KBM-7 (cell line): Measurements from ENCODE around the gene FRMD5.
"Not testable (repeated sequence)": the region's sequence is repeated elsewhere in the genome, so short reads cannot be mapped to it uniquely, and the experiment has no call there.

ENCODE experiments used
- DNase-seq: peaks from one replicate; pipeline ENCODE4 v3.0.0-alpha.2; 2015
- in situ Hi-C: fragments of 300-500 bp; cut with MboI; formaldehyde crosslinking; loops from 2 replicates; pipeline ENCODE4 v1.14.3; 2020; ENCODE audit warnings: low sequenced_read_pairs, low pct_unique_long_range_greater_than_20kb, mixed read lengths

Gene FRMD5

DNA sequence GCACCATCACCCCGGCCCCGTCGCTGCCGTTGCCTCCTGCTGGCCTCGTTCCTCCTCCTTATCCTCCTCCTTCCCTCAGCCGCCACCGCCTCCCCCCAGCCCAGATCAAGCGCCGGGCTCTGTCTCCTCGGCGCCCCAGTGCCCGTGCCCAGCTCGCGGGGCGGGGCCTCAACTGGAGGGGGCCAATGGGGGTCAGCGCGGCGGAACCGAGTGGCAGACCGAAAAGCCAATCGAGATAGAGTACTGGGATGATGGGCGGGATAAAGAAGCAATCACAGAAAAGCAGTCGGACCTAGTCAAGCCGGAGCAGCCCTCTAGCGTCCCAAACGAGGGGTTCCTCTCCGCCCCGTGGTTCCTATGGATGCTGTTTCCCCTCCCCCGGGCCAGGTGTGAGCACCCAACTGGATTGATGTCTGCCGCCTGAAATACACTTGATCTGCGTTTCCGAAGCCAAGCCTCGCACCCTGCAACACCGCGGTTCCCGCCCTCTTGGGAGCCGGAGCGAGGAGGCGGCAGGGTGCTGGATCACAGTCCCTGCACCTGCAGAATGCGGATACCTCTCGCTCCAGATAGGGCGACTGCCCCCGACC is at the start of gene FRMD5:
TSS of gene FRMD5 (minus strand) at position 121 of the 590 bp plus-strand sequence.
- DNase-seq: peak; percentile 66
- in situ Hi-C loops: no loop called here

DNA sequence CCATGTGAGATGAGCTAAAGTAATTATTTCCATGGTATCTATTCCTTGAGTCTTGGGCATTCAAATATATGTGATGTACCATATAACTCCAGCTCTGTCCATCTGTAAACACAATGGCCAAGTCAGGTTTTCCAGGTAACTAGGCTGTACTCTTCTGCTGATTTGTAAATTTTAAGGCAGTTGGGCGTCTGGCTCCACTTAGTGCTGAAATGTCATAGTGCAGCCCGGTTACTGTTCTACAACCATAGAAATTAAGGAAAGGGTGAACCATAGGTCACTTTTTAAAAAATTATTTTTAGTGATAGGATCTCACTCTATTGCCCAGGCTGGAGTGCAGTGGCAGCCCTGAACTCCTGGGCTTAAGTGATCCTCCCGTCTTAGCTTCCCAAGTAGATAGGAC is 48.8 kb upstream of the FRMD5 start:
- in situ Hi-C loops: no loop called here
- DNase-seq: no peak

DNA sequence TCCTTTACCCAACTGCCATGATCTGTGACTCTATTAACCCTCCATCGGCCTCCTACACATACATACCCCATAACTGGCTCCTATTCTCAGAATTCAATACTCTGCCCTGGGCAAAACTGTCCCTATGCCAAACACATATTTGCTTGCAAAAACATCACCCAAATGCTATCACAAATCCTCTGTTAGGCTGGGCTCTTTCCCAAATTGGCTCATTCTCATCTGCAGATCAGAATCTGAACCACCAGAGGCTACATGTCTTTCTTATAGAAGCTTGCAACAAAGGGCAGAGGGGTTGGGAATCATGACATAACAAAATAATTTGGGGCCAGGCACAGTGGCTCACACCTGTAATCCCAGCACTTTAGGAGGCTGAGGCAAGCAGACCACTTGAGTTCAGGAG is 48.1 kb upstream of the FRMD5 start:
- no peak for DNase-seq
- in situ Hi-C loops: no loop called here

DNA sequence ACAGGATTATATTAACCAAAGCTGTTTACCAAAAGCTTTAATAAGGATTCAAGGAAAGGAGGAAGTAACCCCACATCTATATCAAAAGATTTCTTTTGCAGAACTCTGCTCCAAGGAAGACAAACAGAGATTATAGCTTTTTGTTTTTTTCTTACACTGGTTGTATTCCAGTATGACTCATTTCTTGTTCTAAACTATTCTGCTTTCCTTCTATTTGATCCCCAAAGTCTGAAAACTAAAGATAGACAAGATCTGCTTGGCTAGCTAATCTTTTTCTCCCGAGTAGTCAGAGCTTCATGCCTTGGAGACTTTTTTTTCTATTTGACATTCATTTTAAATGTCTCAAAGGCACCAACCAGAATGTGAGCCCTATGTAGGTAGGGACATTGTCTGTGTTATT is 36.8 kb upstream of the FRMD5 start:
- in situ Hi-C loops: no loop called here
- no peak for DNase-seq

DNA sequence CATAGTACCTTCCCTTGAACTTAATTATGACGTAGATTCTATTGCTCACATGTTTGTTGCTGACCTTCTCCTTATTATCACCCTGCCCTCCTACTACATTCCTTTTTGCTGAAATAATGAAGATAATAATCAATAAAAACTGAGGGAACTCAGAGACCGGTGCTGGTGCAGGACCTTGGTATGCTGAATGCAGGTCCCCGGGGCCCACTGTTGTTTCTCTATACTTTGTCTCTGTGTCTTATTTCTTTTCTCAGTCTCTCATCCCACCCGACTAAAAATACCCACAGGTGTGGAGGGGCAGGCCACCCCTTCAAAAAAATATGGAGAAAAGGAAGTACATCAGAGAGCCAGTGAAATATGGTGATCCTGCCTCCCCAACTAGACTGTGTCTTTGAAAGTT is 34.2 kb upstream of the FRMD5 start:
- DNase-seq, in situ Hi-C loops: not testable (repeated sequence)

DNA sequence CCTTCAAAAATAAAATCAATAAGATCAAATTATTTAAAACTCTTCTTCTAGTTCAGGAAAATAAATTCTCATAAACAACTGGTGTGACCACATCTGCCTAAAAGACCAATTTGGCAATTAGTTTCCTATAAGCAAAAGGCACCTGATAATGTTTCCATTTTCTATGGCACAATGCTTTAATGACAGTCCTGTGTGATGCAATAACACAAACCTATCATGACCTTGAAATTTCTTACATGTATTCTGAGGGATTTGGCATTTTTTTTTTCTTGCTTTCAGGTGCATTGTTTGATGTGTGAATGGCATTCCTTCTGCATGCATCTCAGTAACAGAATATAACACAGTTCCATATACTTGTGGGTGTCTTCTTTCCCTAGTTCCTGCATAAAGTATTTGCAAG is 32.5 kb upstream of the FRMD5 start:
- in situ Hi-C loops: no loop called here
- DNase-seq: no peak

DNA sequence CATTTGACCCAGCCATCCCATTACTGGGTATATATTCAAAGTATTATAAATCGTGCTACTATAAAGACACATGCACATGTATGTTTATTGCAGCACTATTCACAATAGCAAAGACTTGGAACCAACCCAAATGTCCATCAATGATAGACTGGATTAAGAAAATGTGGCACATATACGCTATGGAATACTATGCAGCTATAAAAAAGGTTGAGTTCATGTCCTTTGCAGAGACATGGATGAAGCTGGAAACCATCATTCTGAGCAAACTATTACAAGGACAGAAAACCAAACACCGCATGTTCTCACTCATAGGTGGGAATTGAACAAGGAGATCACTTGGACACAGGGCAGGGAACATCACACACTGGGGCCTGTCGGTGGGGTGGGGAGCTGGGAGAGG is 31.9 kb upstream of the FRMD5 start:
- DNase-seq, in situ Hi-C loops: not testable (repeated sequence)

DNA sequence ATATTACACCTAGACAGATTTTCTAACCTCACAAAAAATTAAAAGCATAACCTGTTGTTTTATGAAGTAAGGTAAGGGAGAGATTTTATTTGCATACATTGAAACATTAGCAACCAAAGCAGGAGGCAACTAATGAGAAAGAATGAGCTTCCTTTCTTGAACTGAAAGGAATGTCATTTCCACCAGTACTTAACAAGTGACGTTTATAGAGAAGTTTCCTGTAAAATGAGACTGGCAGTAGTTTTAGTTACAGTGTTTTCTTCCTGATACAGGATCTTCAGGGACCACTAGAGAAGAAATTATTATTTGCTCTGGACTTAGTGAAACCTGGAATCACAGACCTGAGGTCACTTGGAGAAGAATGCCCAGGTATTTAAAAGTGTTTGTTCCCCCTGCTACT is 27.4 kb upstream of the FRMD5 start:
- in situ Hi-C loops: no loop called here
- no peak for DNase-seq

DNA sequence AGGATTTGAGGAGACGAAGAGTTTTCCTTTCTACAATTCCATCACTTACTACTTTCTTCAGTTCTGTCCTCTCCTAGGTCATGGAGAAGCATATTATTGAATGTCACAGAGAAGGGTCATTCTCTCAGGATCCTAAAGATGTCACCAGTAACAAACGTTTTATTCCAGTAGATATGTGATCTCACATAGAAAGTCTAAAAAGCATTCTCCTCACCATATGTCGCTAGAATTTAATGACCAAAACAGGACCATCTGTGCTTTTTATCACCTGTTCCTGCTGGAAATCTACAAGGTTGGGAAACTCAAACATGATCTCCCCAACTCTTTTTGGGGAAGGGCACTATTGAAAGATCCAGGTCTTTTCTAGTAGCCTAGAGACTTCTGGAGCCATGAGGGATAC is 24.0 kb upstream of the FRMD5 start:
- in situ Hi-C loops: no loop called here
- no peak for DNase-seq

DNA sequence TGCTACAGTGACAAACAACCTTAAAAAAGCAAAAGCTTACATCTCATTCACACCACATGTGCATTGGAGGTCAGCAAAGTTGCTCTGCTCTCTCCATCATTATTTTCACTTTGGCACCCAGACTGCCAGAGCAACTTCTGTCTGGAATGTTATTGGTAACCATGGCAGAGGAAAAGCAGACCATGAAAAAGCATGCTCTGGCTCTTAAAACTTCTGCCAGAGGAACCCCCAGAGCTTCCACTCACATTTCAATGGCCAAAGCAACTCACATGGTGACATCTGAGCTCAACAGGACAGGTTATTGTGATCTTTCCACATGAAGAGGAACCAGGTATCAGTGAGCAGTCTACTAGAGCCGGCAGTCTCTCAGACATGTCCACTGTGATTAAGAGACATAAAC is 21.9 kb upstream of the FRMD5 start:
- DNase-seq: no peak

DNA sequence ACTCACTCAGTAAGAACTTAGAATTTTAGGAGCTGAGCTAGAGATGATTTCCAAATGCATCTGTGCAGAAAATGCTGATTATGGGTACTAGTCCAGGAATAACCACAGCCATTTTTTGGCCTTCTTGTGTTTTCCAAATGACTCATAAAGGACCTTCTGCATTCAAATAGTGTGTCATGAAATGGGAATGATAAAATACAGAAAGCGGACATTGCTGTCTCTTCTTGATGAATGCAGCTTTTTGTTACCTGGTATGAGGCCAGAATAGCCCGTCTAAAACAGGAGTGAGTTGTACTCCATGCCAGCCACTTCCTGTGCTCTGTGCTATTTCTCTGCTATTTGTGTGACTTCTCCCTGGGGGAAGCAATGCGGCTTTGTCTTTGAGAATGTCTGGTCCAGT is 20.5 kb upstream of the FRMD5 start:
- in situ Hi-C loops: no loop called here
- no peak for DNase-seq

More for the DNA sequence above, 21.9 kb upstream of the FRMD5 start:
- in situ Hi-C loops: no loop called here

DNA sequence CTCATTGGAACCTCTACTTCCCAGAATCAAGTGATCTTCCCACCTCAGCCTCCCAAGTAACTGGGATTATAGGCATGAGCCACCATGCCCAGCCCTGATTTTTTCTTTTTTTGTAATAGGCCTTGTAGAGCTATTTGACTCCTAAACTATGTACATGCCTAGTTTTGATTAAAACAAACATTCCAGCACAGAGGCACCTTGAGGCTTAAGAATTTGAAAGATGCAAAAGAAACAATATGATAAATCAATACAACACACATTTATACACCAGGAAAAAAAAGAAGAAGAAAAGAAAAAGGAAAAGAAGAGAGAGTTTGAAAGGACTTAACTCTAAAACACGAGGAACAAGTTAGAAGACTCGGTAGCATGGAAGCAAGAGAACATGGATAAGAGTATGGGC is 13.9 kb upstream of the FRMD5 start:
- DNase-seq: no peak
- in situ Hi-C loops: no loop called here

DNA sequence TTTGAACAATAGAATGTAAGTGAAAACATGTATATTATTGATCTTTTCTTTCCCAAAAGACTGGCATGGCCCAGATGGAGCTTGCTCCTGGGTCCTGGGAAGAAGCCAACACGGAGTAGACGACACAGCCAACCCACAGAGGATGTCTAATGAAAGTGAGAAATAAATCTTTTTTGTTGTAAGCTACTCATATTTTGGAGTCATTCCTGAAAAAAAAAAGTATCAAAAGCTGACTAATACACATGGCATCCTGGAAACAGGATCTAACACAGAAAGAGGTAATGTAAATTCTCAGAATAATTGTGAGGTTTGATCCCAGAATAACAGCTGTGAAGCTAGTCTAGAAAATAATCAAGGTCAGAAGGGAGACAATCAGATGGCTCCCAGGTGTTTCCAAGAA is 12.6 kb upstream of the FRMD5 start:
- no peak for DNase-seq
- in situ Hi-C loops: no loop called here

DNA sequence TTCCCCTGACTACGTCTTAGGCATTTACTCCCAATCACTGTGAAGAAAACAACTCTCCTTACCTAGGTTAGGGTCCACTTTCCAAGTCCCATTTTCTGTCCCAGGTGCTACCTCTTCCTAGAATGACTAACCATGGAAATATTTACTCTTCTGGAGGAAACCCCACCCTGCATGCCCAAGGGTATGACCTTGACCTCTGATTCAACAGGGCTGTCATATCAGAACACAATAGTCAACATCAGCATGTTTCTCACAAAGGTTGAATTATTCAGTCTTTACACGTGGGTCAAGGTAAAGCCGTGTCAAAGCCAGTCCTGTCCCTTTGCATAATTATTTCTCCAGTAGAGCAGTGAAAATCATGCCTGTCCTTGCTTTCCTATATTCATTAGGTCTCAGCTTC is 4.3 kb upstream of the FRMD5 start:
- in situ Hi-C loops: no loop called here
- no peak for DNase-seq

DNA sequence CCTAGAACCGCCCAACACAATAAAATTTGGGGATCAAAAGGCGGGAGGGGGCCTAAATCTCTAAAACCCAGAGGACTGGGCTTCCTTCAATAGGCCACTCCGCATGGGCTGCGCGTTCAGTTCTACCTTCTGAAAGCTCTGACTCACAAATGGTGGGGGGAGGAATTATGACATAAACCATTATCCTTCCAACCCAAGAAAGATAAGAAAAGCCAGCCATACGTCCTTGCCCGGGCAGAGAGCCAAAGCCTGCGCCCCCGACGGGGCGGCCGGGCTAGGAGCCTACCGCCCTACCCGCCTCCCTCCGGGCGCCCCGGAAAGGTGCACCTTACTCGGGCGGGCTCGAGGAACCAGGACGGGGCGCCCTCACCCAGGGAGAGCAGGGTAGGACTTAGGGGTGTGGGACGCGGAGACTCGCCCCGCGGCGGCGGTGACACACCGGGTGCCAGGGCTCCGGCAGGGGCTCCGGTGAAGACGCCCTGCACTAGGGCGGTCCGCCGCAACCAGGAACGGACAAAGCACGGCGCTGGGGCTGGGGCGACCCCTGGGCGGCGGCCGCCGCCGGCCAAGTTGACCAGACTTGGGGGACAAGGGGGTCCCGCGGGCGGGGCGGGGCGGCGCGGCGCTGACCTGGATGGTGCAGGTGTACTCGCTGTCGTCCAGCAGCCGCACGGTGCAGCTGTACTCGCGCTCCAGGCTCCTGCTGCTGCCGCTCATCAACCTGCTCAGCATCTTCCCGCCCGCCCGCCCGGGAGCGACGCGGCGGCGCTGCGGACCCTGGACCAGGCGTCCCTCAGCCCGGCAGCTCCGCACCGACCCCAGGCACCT is 534 bp downstream of the FRMD5 start:
- in situ Hi-C loops: no loop called here
- no peak for DNase-seq

DNA sequence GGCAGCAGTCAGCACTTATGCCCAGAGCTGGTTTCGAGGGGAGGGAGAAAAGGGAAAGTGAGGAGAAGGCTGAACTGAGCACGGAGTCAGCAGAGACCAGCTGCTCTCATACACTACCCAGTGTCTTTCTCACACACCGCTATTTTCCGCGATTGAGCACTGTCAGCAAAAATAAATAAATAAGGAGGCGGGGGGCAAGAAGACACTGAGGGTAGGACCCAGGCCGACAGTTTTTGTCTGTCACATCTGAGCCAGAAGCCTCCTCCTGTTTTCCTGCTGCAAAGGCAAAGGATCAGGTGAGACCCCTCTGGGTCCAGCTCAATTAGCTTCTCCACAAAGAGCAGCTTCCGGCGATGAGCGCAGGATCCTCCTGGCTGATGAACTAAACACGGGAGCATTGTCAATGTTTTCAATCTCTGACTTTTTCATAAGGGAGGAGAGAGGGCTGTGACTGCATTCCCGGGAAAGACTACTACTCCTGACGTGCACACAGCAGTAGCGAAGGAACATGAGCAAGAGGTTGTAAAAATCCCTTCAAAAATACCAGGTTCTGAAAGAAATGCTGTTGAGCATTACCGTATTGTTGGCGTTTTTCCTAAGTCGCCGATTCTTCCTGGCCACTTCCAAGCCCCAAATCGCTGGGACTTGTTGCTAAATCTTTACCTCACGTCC is 1.3 kb downstream of the FRMD5 start:
- DNase-seq: no peak
- in situ Hi-C loops: no loop called here

DNA sequence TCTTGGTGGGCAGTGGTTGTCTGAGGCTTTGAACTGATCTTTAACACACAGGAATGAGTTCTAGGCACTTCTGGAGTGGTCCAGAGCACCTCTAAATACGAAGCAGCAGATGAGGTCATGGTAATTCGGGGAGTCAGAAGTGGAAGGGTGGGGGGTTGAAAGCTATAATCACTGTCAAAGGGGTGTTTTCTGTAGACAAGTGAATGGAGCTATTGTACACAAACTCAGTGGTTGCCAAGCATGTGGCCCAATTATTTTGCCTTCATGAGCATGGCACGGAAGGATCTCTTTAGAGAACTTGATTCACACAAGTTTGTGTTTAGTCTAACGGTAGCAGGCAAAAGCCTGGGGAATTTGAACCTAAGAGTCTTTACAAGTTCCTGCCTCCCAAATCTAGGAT is 6.3 kb downstream of the FRMD5 start:
- DNase-seq: no peak
- in situ Hi-C loops: no loop called here

DNA sequence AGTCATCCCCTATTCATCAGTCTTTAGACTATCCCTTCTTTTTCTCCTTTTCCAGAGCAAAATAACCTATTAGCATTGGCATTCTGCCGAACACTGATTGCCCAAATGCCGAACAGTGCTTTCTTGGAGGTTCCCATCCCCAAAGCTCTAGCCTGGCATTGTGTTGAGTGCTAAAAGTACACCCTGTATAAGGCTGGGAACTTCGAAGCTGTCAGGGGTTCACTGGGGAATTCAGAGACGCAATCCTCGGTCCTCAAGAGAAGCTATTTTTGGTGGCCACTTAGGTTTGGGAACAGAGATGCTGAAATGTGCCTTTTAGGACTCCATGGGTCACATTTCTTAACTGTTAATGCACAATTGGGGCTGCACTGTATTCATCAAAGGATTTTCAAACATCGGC is 8.4 kb downstream of the FRMD5 start:
- in situ Hi-C loops: no loop called here
- no peak for DNase-seq

DNA sequence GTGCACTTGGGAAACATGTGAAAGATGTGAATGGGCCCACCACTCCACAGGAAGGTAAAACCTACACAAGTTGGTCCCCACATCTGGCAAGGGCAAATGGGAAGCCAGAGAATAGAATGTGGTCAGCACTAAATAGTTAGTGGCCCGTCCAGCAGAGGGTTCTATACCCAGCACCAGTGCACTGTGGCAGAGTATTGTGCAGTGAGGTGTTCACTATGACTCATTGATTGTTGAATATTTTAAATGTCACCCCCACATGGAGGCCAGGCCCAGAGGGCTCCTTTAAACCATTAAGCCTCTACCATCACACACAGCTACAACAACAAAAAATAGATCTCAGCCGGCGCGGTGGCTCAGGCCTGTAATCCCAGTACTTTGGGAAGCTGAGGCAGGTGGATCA is 11.7 kb downstream of the FRMD5 start:
- DNase-seq: no peak
- in situ Hi-C loops: no loop called here

DNA sequence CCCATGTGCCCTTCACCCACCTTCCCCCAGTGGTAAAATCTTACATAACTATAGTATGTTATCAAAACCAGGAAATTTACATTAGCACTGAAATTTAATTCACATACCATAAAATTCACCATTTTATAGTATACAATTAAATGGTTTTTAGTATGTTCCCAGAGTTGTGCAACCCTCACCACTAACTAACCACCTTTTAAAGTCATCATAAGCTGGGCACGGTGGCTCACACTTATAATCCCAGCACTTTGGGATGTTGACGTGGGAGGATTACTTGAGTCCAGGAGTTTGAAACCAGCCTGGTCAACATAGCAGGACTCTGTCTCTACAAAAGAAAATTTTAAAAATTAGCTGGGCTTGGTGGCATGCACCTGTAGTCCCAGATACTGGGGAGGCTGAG is 13.7 kb downstream of the FRMD5 start:
- in situ Hi-C loops: no loop called here
- no peak for DNase-seq
